Measurements from ENCODE around the gene KDM2B. TPM values are rescaled to one million over a fixed set of nuclear protein-coding genes. Genes with fewer than 3 reads are reported as not detected.

The KDM2B gene
- total RNA-seq, 4 donors from 2014 or later = 13.6 to 23.5 (median 20.0) TPM

DNA sequence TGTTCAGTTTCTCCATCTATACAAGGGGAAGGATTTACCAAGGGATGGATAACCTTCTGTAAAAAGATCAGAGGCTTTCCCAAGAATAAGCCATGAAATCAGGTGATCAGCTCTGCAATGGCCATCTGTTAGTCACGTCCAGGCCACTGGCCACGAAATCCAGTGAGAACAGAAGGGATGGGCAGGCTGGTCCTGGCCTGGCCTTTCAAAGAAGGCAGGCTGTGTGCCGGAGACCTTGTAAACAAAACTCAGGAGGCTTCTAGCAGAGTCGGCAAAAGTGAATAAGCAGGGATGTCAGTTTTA, 112.4 kb downstream of the KDM2B start:
- TF ChIP-seq POLR2A (IDR thresholded peaks at IDR 0.05; ENCODE audit: low read depth) (no peak), CTCF (IDR thresholded peaks at IDR 0.05) (no peak), EP300 (IDR thresholded peaks at IDR 0.05) (no peak), POLR2AphosphoS5 (IDR thresholded peaks at IDR 0.05) (no peak)
- Histone ChIP-seq H3K36me3 (no peaks in the 10 kb centered on the region), H3K27me3 (no peaks in the 10 kb centered on the region), H3K4me1 (peaks cover 11 to 25% (median 22%) of the 10 kb centered on the region in 4 donors), H3K27ac (replicated peaks in 1 of 4) (peak overlapping the region in 2 of 4 donors; percentile 65 to 69), H3K9me3 (no peaks in the 10 kb centered on the region), H3K4me3 (no peak overlapping the region)
- WGBS = 35% methylated on average over 4 of the region's 4 CpGs
- DNase-seq (ENCODE audit: extremely low spot score) = no peak
- intact Hi-C loops (cut with DNase I) = no loop called here

- intact Hi-C loops (cut with DNase I) = no loop called here
- Histone ChIP-seq H3K27me3 (no peaks in the 10 kb centered on the region), H3K4me1 (peaks cover 11 to 25% (median 22%) of the 10 kb centered on the region in 4 donors), H3K27ac (replicated peaks in 1 of 4) (peak overlapping the region in 3 of 4 donors; percentile 40 to 69 (median 65)), H3K4me3 (peak overlapping the region; percentile 68 to 88 (median 76)), H3K36me3 (no peaks in the 10 kb centered on the region), H3K9me3 (no peaks in the 10 kb centered on the region)
- 35% methylated on average over 9 of the region's 48 CpGs for WGBS
- no peak for TF ChIP-seq POLR2AphosphoS5 (IDR thresholded peaks at IDR 0.05)
- no peak for TF ChIP-seq CTCF (IDR thresholded peaks at IDR 0.05)
- no peak for TF ChIP-seq EP300 (IDR thresholded peaks at IDR 0.05)
- no peak for TF ChIP-seq POLR2A (IDR thresholded peaks at IDR 0.05; ENCODE audit: low read depth)
- DNase-seq (ENCODE audit: extremely low spot score) = no peak
Observed at GRCh38 chr12:121467638-121468498, 113.0 kb downstream of the KDM2B start.

GRCh38 chr12:121466794-121467637, 113.8 kb downstream of the KDM2B start:
- Histone ChIP-seq H3K4me1 (peaks cover 11 to 25% (median 21%) of the 10 kb centered on the region in 4 donors), H3K4me3 (peak overlapping the region; percentile 68 to 88 (median 76)), H3K36me3 (no peaks in the 10 kb centered on the region), H3K27ac (replicated peaks in 1 of 4) (peak overlapping the region; percentile 82 to 91 (median 86)), H3K27me3 (no peaks in the 10 kb centered on the region), H3K9me3 (no peaks in the 10 kb centered on the region)
- WGBS = 1% methylated on average over 19 of the region's 139 CpGs
- DNase-seq (ENCODE audit: extremely low spot score) = peak; percentile 94
- TF ChIP-seq EP300 (IDR thresholded peaks at IDR 0.05) (no peak), POLR2A (IDR thresholded peaks at IDR 0.05; ENCODE audit: low read depth) (no peak), POLR2AphosphoS5 (IDR thresholded peaks at IDR 0.05) (peak; percentile 30 to 58), CTCF (IDR thresholded peaks at IDR 0.05) (no peak)
- intact Hi-C loops (cut with DNase I) = no loop called here

DNA sequence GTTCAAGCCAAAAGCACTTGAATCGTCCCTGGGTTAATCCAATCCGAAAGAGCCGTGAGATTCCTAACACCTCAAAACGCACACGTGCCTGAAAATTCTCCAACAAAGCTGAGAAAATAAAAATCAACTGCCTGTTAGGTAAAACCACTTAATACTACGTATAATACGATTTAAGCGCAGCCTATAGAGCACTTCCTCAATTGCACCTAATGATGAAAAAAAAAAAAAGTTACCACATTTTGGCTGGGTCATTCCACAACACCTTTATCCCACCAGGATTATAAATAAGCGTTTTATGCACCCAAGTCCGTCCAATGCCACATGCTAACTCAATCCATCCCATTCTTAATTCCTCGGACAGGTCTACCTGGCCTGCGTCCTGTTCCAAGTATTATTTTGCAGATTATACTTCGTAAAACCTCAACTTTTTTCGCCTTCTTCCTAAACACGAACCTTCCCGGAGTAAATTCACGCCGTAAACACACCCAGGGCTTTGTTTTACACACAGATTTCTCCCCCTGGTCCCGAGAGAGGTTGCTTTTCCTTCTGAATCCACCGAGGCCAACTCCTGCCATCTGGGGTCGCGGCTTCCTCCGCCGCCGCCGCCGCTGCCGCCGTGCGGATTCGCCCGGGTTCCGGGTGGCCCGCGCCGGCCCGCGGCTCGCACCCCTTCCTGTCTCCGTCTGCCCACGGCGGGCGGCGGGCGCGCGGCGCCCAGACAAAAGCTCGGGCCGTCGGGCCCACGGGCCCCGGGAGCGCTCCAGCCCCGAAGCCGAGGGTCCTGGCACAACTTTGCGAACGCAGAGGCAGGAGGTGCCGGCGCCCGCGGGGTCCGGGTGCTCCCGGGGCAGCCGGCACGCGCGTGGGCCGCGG, 114.7 kb downstream of the KDM2B start:
- 37% methylated on average over 22 of the region's 70 CpGs for WGBS

More for the DNA sequence above, 114.7 kb downstream of the KDM2B start:
- no peak for DNase-seq (ENCODE audit: extremely low spot score)
- Histone ChIP-seq H3K36me3 (no peaks in the 10 kb centered on the region), H3K4me3 (peak overlapping the region; percentile 68 to 88 (median 76)), H3K9me3 (no peaks in the 10 kb centered on the region), H3K27me3 (no peaks in the 10 kb centered on the region), H3K4me1 (peaks cover 11 to 25% (median 22%) of the 10 kb centered on the region in 4 donors), H3K27ac (replicated peaks in 1 of 4) (peak overlapping the region; percentile 45 to 91 (median 72))
- TF ChIP-seq POLR2A (IDR thresholded peaks at IDR 0.05; ENCODE audit: low read depth) (no peak), POLR2AphosphoS5 (IDR thresholded peaks at IDR 0.05) (no peak), CTCF (IDR thresholded peaks at IDR 0.05) (no peak), EP300 (IDR thresholded peaks at IDR 0.05) (no peak)
- intact Hi-C loops (cut with DNase I) = no loop called here

Data from esophagus muscularis mucosa (tissue), 4 donors.